WI38 (cell line): ENCODE results near the gene COX6A1.
A peak's percentile ranks its signal among the peaks of the same experiment; 100 is the strongest.

Experiments
- H3K4me3 ChIP-seq: 2 replicates; pipeline ENCODE4 v1.5.1; 2011; ENCODE audit warnings: low read depth, mild to moderate bottlenecking, control low read depth, low read length
- CTCF ChIP-seq: IDR thresholded peaks from 2 replicates; pipeline ENCODE4 v1.5.1; 2012; ENCODE audit warnings: low read depth, mild to moderate bottlenecking, control low read depth, low read length

COX6A1 gene

GRCh38 chr12:120460157-120460556, 22.2 kb downstream of the COX6A1 start:
- no peak for TF ChIP-seq CTCF
- H3K4me3 ChIP-seq, result no peak overlapping the region

GRCh38 chr12:120462099-120462640, 24.3 kb downstream of the COX6A1 start:
- no peak overlapping the region for H3K4me3 ChIP-seq
- no peak for TF ChIP-seq CTCF

GRCh38 chr12:120463712-120464111, 25.8 kb downstream of the COX6A1 start:
- no peak for TF ChIP-seq CTCF
- H3K4me3 ChIP-seq, result no peak overlapping the region

GRCh38 chr12:120465756-120466155, 27.8 kb downstream of the COX6A1 start:
- no peak for TF ChIP-seq CTCF
- H3K4me3 ChIP-seq, result no peak overlapping the region

GRCh38 chr12:120466560-120467315, 28.8 kb downstream of the COX6A1 start:
- H3K4me3 ChIP-seq, result no peak overlapping the region
- peak; percentile 61 for TF ChIP-seq CTCF

GRCh38 chr12:120467439-120467838, 29.5 kb downstream of the COX6A1 start:
- no peak overlapping the region for H3K4me3 ChIP-seq
- no peak for TF ChIP-seq CTCF

GRCh38 chr12:120468325-120468820, 30.5 kb downstream of the COX6A1 start:
- H3K4me3 ChIP-seq, result peak overlapping the region; percentile 60
- no peak for TF ChIP-seq CTCF
